Activated naive CD4-positive, alpha-beta T cell treated with anti-CD3 and anti-CD28 coated beads, Interleukin-2, amount 10 ng/mL, durations not matched to agents 7 days and 5 days (primary cell): ENCODE results near the gene PRDM1.

Experiments used
- CTCF ChIA-PET: fragments of 350-600 bp; sonication (Branson Sonifier 250); formaldehyde crosslinking; loops from one replicate; lab custom pipeline; 2021; ENCODE audit warnings: antibody characterized with exemption; lab: Charles Lee
- DNase-seq: peaks from one replicate; pipeline ENCODE4 v3.0.0-alpha.2; 2020
- H3K27ac Mint-ChIP-seq: one replicate; pipeline ENCODE4 v1.8.0; 2021; ENCODE audit warnings: mild to moderate bottlenecking, moderate library complexity, mixed read lengths
- H3K27me3 Mint-ChIP-seq: one replicate; pipeline ENCODE4 v1.8.0; 2021; ENCODE audit warnings: mild to moderate bottlenecking, mixed read lengths
- H3K36me3 Mint-ChIP-seq: one replicate; pipeline ENCODE4 v1.8.0; 2021; ENCODE audit warnings: mixed read lengths
- H3K4me1 Mint-ChIP-seq: one replicate; pipeline ENCODE4 v1.8.0; 2021; ENCODE audit warnings: mixed read lengths
- H3K4me3 Mint-ChIP-seq: one replicate; pipeline ENCODE4 v1.8.0; 2021; ENCODE audit warnings: mild to moderate bottlenecking, moderate library complexity, mixed read lengths
- H3K9me3 Mint-ChIP-seq: one replicate; pipeline ENCODE4 v1.8.0; 2021; ENCODE audit warnings: mixed read lengths

Gene PRDM1

GRCh38 chr6:106085984-106086813 is at the start of gene PRDM1:
TSS of gene PRDM1 (plus strand) at chr6:106086336. CDS start at chr6:106086554, 218 bp downstream.
- Mint-ChIP-seq H3K27me3 (peaks cover 29% of the 10 kb centered on the region), H3K36me3 (peaks cover 43% of the 10 kb centered on the region), H3K4me3 (peak within 1 kb of the TSS; percentile 84), H3K27ac (peak within 1 kb of the TSS; percentile 81), H3K9me3 (no peaks in the 10 kb centered on the region), H3K4me1 (peaks cover 92% of the 10 kb centered on the region)
- peak; percentile 88 for DNase-seq
- CTCF ChIA-PET: interaction anchor here (0.7 to 2.8 kb wide), 14 partner anchors 10 to 655 kb away, joined by 3 to 11 read pairs (median 3); no protein-coding TSS in a partner anchor

GRCh38 chr6:106037060-106037459 is 49.1 kb upstream of the PRDM1 start:
- DNase-seq: no peak
- Mint-ChIP-seq H3K9me3 (peaks cover 17% of the 10 kb centered on the region), H3K27ac (peak overlapping the region; percentile 29), H3K4me1 (peaks cover 18% of the 10 kb centered on the region), H3K4me3 (no peak overlapping the region), H3K36me3 (peaks cover 13% of the 10 kb centered on the region), H3K27me3 (no peaks in the 10 kb centered on the region)
- CTCF ChIA-PET: interaction anchor here (1.8 kb wide), 1 partner anchor 186 kb away, joined by 5 read pairs; no protein-coding TSS in a partner anchor

- DNase-seq: no peak
- Mint-ChIP-seq H3K36me3 (peaks cover 13% of the 10 kb centered on the region), H3K27ac (no peak overlapping the region), H3K27me3 (peaks cover 11% of the 10 kb centered on the region), H3K9me3 (peaks cover 17% of the 10 kb centered on the region), H3K4me3 (no peak overlapping the region), H3K4me1 (peaks cover 18% of the 10 kb centered on the region)
- CTCF ChIA-PET: interaction anchor here (1.1 to 1.6 kb wide), 2 partner anchors 9 to 49 kb away, joined by 3 read pairs; no protein-coding TSS in a partner anchor
These were observed 46.1 kb upstream of the PRDM1 start for GRCh38 chr6:106039897-106040592.

- Mint-ChIP-seq H3K4me1 (peaks cover under 1% of the 10 kb centered on the region), H3K27ac (no peak overlapping the region), H3K9me3 (no peaks in the 10 kb centered on the region), H3K4me3 (no peak overlapping the region), H3K36me3 (no peaks in the 10 kb centered on the region), H3K27me3 (peaks cover 28% of the 10 kb centered on the region)
- no peak for DNase-seq
- CTCF ChIA-PET: no interaction called here
These were observed 42.0 kb upstream of the PRDM1 start for GRCh38 chr6:106044151-106044550.

GRCh38 chr6:106045077-106045476 is 41.1 kb upstream of the PRDM1 start:
- Mint-ChIP-seq H3K4me3 (no peak overlapping the region), H3K36me3 (no peaks in the 10 kb centered on the region), H3K9me3 (no peaks in the 10 kb centered on the region), H3K27ac (no peak overlapping the region), H3K27me3 (peaks cover 32% of the 10 kb centered on the region), H3K4me1 (peaks cover 10% of the 10 kb centered on the region)
- DNase-seq: no peak
- CTCF ChIA-PET: no interaction called here

- H3K4me1 Mint-ChIP-seq: peaks cover 20% of the 10 kb centered on the region
- H3K36me3 Mint-ChIP-seq: no peaks in the 10 kb centered on the region
- no peaks in the 10 kb centered on the region for H3K9me3 Mint-ChIP-seq
- no peak for DNase-seq
- H3K27me3 Mint-ChIP-seq: peaks cover 34% of the 10 kb centered on the region
- CTCF ChIA-PET: no interaction called here
- H3K4me3 Mint-ChIP-seq: no peak overlapping the region
- no peak overlapping the region for H3K27ac Mint-ChIP-seq
These were observed 39.9 kb upstream of the PRDM1 start for GRCh38 chr6:106046116-106046853.

GRCh38 chr6:106046854-106047200 is 39.3 kb upstream of the PRDM1 start:
- Mint-ChIP-seq H3K4me3 (no peak overlapping the region), H3K27me3 (peaks cover 36% of the 10 kb centered on the region), H3K27ac (no peak overlapping the region), H3K4me1 (peaks cover 26% of the 10 kb centered on the region), H3K9me3 (no peaks in the 10 kb centered on the region), H3K36me3 (peaks cover 2% of the 10 kb centered on the region)
- DNase-seq: no peak
- CTCF ChIA-PET: no interaction called here

- no peak overlapping the region for H3K27ac Mint-ChIP-seq
- H3K4me3 Mint-ChIP-seq: no peak overlapping the region
- peaks cover 36% of the 10 kb centered on the region for H3K27me3 Mint-ChIP-seq
- no peaks in the 10 kb centered on the region for H3K9me3 Mint-ChIP-seq
- peaks cover 27% of the 10 kb centered on the region for H3K4me1 Mint-ChIP-seq
- peaks cover 4% of the 10 kb centered on the region for H3K36me3 Mint-ChIP-seq
- no peak for DNase-seq
- CTCF ChIA-PET: no interaction called here
These were observed 37.8 kb upstream of the PRDM1 start for GRCh38 chr6:106048336-106048735.

GRCh38 chr6:106050538-106050937 is 35.6 kb upstream of the PRDM1 start:
- CTCF ChIA-PET: interaction anchor here (0.8 kb wide), 1 partner anchor 14 kb away, joined by 3 read pairs; no protein-coding TSS in a partner anchor
- Mint-ChIP-seq H3K9me3 (no peaks in the 10 kb centered on the region), H3K27ac (no peak overlapping the region), H3K4me1 (peaks cover 37% of the 10 kb centered on the region), H3K36me3 (peaks cover 4% of the 10 kb centered on the region), H3K27me3 (peaks cover 25% of the 10 kb centered on the region), H3K4me3 (no peak overlapping the region)
- DNase-seq: no peak

GRCh38 chr6:106051226-106051625 is 34.9 kb upstream of the PRDM1 start:
- peaks cover 4% of the 10 kb centered on the region for H3K36me3 Mint-ChIP-seq
- H3K4me3 Mint-ChIP-seq: no peak overlapping the region
- H3K9me3 Mint-ChIP-seq: no peaks in the 10 kb centered on the region
- peaks cover 43% of the 10 kb centered on the region for H3K4me1 Mint-ChIP-seq
- CTCF ChIA-PET: no interaction called here
- no peak for DNase-seq
- no peak overlapping the region for H3K27ac Mint-ChIP-seq
- H3K27me3 Mint-ChIP-seq: peaks cover 22% of the 10 kb centered on the region

GRCh38 chr6:106053484-106054205 is 32.5 kb upstream of the PRDM1 start:
- Mint-ChIP-seq H3K4me1 (peaks cover 59% of the 10 kb centered on the region), H3K27ac (no peak overlapping the region), H3K36me3 (peaks cover 6% of the 10 kb centered on the region), H3K9me3 (no peaks in the 10 kb centered on the region), H3K4me3 (no peak overlapping the region), H3K27me3 (peaks cover 10% of the 10 kb centered on the region)
- DNase-seq: no peak
- CTCF ChIA-PET: no interaction called here

- no peaks in the 10 kb centered on the region for H3K9me3 Mint-ChIP-seq
- H3K4me3 Mint-ChIP-seq: no peak overlapping the region
- CTCF ChIA-PET: no interaction called here
- no peak overlapping the region for H3K27ac Mint-ChIP-seq
- H3K4me1 Mint-ChIP-seq: peaks cover 44% of the 10 kb centered on the region
- no peak for DNase-seq
- H3K27me3 Mint-ChIP-seq: peaks cover 5% of the 10 kb centered on the region
- peaks cover 6% of the 10 kb centered on the region for H3K36me3 Mint-ChIP-seq
These were observed 30.6 kb upstream of the PRDM1 start for GRCh38 chr6:106055489-106055888.

- peak; percentile 27 for DNase-seq
- H3K9me3 Mint-ChIP-seq: no peaks in the 10 kb centered on the region
- H3K4me3 Mint-ChIP-seq: no peak overlapping the region
- peaks cover 3% of the 10 kb centered on the region for H3K27me3 Mint-ChIP-seq
- peaks cover 6% of the 10 kb centered on the region for H3K36me3 Mint-ChIP-seq
- CTCF ChIA-PET: interaction anchor here (0.7 kb wide), 1 partner anchor 625 kb away, joined by 4 read pairs; no protein-coding TSS in a partner anchor
- peaks cover 39% of the 10 kb centered on the region for H3K4me1 Mint-ChIP-seq
- peak overlapping the region; percentile 52 for H3K27ac Mint-ChIP-seq
These were observed 29.9 kb upstream of the PRDM1 start for GRCh38 chr6:106056060-106056745.
